Keratinocyte (primary cell): ENCODE measurements around the gene UTS2B. TPM values are rescaled to one million over a fixed set of nuclear protein-coding genes. Genes with fewer than 3 reads are reported as not detected.
A peak's percentile ranks its signal among the peaks of the same experiment; 100 is the strongest.

ENCODE experiments used
- DNase-seq: peaks from one replicate; pipeline ENCODE4 v3.0.0-alpha.2; 2011; ENCODE audit warnings: low read depth, missing footprints, low spot score
- FAIRE-seq: peaks from 2 replicates; lab custom pipeline; 2011; peaks lifted over from hg19 to GRCh38; lab: Jason Lieb, UNC
- H2AFZ ChIP-seq: 2 replicates; pipeline ENCODE4 v1.6.0; 2012; ENCODE audit warnings: low read length, control low read depth, inconsistent platforms; ENCODE audit not compliant: control insufficient read depth
- H3K27ac ChIP-seq: 2 replicates; pipeline ENCODE4 v1.5.1; 2011; ENCODE audit warnings: low read length; ENCODE audit not compliant: control insufficient read depth, insufficient read depth
- H3K27me3 ChIP-seq: 3 replicates; pipeline ENCODE4 v1.6.0; 2011; ENCODE audit warnings: low read length; ENCODE audit not compliant: control insufficient read depth, insufficient read depth; ENCODE audit errors: extremely low read depth
- H3K36me3 ChIP-seq, 2 experiments: 2 replicates in 1 of 2; 3 replicates in 1 of 2; pipeline ENCODE4 v1.5.1; 2011; ENCODE audit warnings: low read length in 2 of 2, mild to moderate bottlenecking in 1 of 2; ENCODE audit not compliant: control insufficient read depth in 2 of 2, insufficient read depth in 2 of 2; ENCODE audit errors: extremely low read depth in 1 of 2
- H3K4me1 ChIP-seq: 3 replicates; pipeline ENCODE4 v1.5.1; 2011; ENCODE audit warnings: low read length; ENCODE audit not compliant: control insufficient read depth, insufficient read depth; ENCODE audit errors: extremely low read depth
- H3K4me2 ChIP-seq: 3 replicates; pipeline ENCODE4 v1.6.0; 2011; ENCODE audit warnings: low read depth, low read length; ENCODE audit not compliant: control insufficient read depth, insufficient read depth; ENCODE audit errors: extremely low read depth
- H3K4me3 ChIP-seq, 3 experiments: fragments of 200-600 bp in 1 of 3; sonication (generic) in 1 of 3; 2 replicates in 2 of 3; 3 replicates in 1 of 3; pipeline ENCODE4 v1.5.1; 2011 to 2016; ENCODE audit warnings: low read length in 3 of 3, mild to moderate bottlenecking in 3 of 3, control low read depth in 2 of 3, inconsistent platforms in 1 of 3, low read depth in 1 of 3, mixed read lengths in 1 of 3, mixed run types in 1 of 3, moderate library complexity in 1 of 3; ENCODE audit not compliant: control insufficient read depth in 2 of 3, insufficient read depth in 2 of 3; ENCODE audit errors: extremely low read depth in 1 of 3
- H3K79me2 ChIP-seq: 2 replicates; pipeline ENCODE4 v1.6.0; 2012; ENCODE audit warnings: low read length; ENCODE audit not compliant: control insufficient read depth, insufficient read depth
- H3K9ac ChIP-seq: 3 replicates; pipeline ENCODE4 v1.6.0; 2011; ENCODE audit warnings: low read length; ENCODE audit not compliant: control insufficient read depth, insufficient read depth; ENCODE audit errors: extremely low read depth
- H3K9me1 ChIP-seq: 3 replicates; pipeline ENCODE4 v1.6.0; 2011; ENCODE audit warnings: low read length; ENCODE audit not compliant: control insufficient read depth, insufficient read depth; ENCODE audit errors: extremely low read depth
- H3K9me3 ChIP-seq: 2 replicates; pipeline ENCODE4 v1.5.1; 2012; ENCODE audit warnings: low read depth, low read length; ENCODE audit not compliant: control insufficient read depth
- H4K20me1 ChIP-seq: 3 replicates; pipeline ENCODE4 v1.6.0; 2011; ENCODE audit warnings: low read length; ENCODE audit not compliant: control insufficient read depth, insufficient read depth; ENCODE audit errors: extremely low read depth
- CTCF ChIP-seq, 3 experiments: IDR thresholded peaks in 1 of 3; conservative IDR thresholded peaks in 1 of 3; optimal IDR thresholded peaks in 1 of 3; 2 replicates in 2 of 3; 3 replicates in 1 of 3; pipeline versions ENCODE3 to v1.5.1; 2011; ENCODE audit warnings: low read length in 3 of 3, mild to moderate bottlenecking in 3 of 3, moderate library complexity in 2 of 3, control low read depth in 1 of 3, inconsistent platforms in 1 of 3; ENCODE audit not compliant: insufficient read depth in 2 of 3; ENCODE audit errors: extremely low read depth in 1 of 3
- EZH2 ChIP-seq: IDR thresholded peaks from one replicate; pipeline ENCODE4 v1.6.1; 2012; ENCODE audit warnings: inconsistent platforms, mild to moderate bottlenecking, low read length, moderate library complexity
- dilution Hi-C: fragments of 300-500 bp; cut with MboI; formaldehyde crosslinking; loops from one replicate; pipeline ENCODE4 v1.7.0; 2020; ENCODE audit warnings: low sequenced_read_pairs; ENCODE audit not compliant: extremely low pct_ligation_motif_present
- polyA plus RNA-seq, 5 experiments: library from polyadenylated mRNA; depleted of rRNA in 3 of 5; stranded (reverse) in 3 of 5; stranded (forward) in 1 of 5; unstranded in 1 of 5; fragments of >200 nt; gene quantifications; 1 replicate in 1 of 5; 2 replicates in 3 of 5; 3 replicates in 1 of 5; pipeline versions ENCODE4 v1.2.1 to v1.2.3, GENCODE V29; 2011 to 2012; ENCODE audit warnings: missing spikeins in 2 of 5, low read depth in 1 of 5, low replicate concordance in 1 of 5

UTS2B gene
- polyA plus RNA-seq, 1 donor (not counting 4 experiments of a cell fraction or from before 2014, with no cell fraction given) = not detected

- DNase-seq (no peak), FAIRE-seq (no peak)
- Histone ChIP-seq H3K9me3 (no peaks in the 10 kb centered on the region), H3K27ac (no peak overlapping the region), H3K27me3 (no peaks in the 10 kb centered on the region), H3K9me1 (no peaks in the 10 kb centered on the region), H3K4me3 (no peak overlapping the region), H3K9ac (no peak overlapping the region), H3K4me2 (no peak overlapping the region), H3K79me2 (peaks cover 95% of the 10 kb centered on the region), H4K20me1 (no peaks in the 10 kb centered on the region), H3K4me1 (peaks cover 24% of the 10 kb centered on the region), H3K36me3 (no peaks in the 10 kb centered on the region), H2AFZ (no peak overlapping the region)
- dilution Hi-C loops = no loop called here
- TF ChIP-seq EZH2 = no peak
- no peak for TF ChIP-seq CTCF (optimal IDR thresholded peaks at IDR 0.05 in 1 of 3, IDR thresholded peaks at IDR 0.05 in 1 of 3, conservative IDR thresholded peaks at IDR 0.05 in 1 of 3; ENCODE audit: extremely low read depth in 1 of 3, insufficient read depth in 2 of 3, low read length in 3 of 3)
Observed at GRCh38 chr3:191334346-191334893, 4.1 kb upstream of the UTS2B start.

- DNase-seq = no peak
- Histone ChIP-seq H3K27ac (no peak overlapping the region), H4K20me1 (no peaks in the 10 kb centered on the region), H3K4me3 (no peak overlapping the region), H3K79me2 (peaks cover 85% of the 10 kb centered on the region), H2AFZ (no peak overlapping the region), H3K9ac (no peak overlapping the region), H3K9me1 (no peaks in the 10 kb centered on the region), H3K9me3 (no peaks in the 10 kb centered on the region), H3K4me2 (no peak overlapping the region), H3K27me3 (no peaks in the 10 kb centered on the region), H3K4me1 (peaks cover 25% of the 10 kb centered on the region), H3K36me3 (no peaks in the 10 kb centered on the region)
- no peak for TF ChIP-seq EZH2
- no peak for FAIRE-seq
- dilution Hi-C loops = no loop called here
Observed at GRCh38 chr3:191333298-191333880, 3.1 kb upstream of the UTS2B start.

- Histone ChIP-seq H3K4me3 (peak overlapping the region; percentile 88 to 95 (median 89)), H3K4me1 (peaks cover 16% of the 10 kb centered on the region), H4K20me1 (no peaks in the 10 kb centered on the region), H3K4me2 (peak overlapping the region; percentile 91), H3K79me2 (peaks cover 69% of the 10 kb centered on the region), H3K9me3 (no peaks in the 10 kb centered on the region), H3K9me1 (no peaks in the 10 kb centered on the region), H3K27ac (peak overlapping the region; percentile 90), H3K27me3 (no peaks in the 10 kb centered on the region), H3K9ac (peak overlapping the region; percentile 91), H3K36me3 (no peaks in the 10 kb centered on the region), H2AFZ (no peak overlapping the region)
- no peak for DNase-seq
- dilution Hi-C loops = no loop called here
- FAIRE-seq = no peak
- TF ChIP-seq CTCF (optimal IDR thresholded peaks at IDR 0.05 in 1 of 3, IDR thresholded peaks at IDR 0.05 in 1 of 3, conservative IDR thresholded peaks at IDR 0.05 in 1 of 3; ENCODE audit: extremely low read depth in 1 of 3, insufficient read depth in 2 of 3, low read length in 3 of 3) = no peak
- TF ChIP-seq EZH2 = no peak
Observed at GRCh38 chr3:191331388-191331787, 1.1 kb upstream of the UTS2B start.
